Panc1 (cell line): ENCODE measurements around the gene HCAR2.

Experiments used
- CTCF ChIP-seq: fragments of 450-650 bp; IDR thresholded peaks from 2 replicates; pipeline ENCODE4 v1.5.1; 2017; ENCODE audit warnings: mild to moderate bottlenecking
- POLR2AphosphoS5 ChIP-seq: IDR thresholded peaks from 2 replicates; pipeline ENCODE4 v1.6.1; 2012; ENCODE audit warnings: mild to moderate bottlenecking, low read depth, low read length, moderate library complexity
- REST ChIP-seq, 2 experiments: IDR thresholded peaks; 2 replicates each; pipeline ENCODE4 v1.6.1; 2011 to 2012; ENCODE audit warnings: low read depth in 2 of 2, control low read depth in 1 of 2, low read length in 1 of 2, mild to moderate bottlenecking in 1 of 2, moderate library complexity in 1 of 2; ENCODE audit not compliant: insufficient read depth in 1 of 2
- SIN3A ChIP-seq: IDR thresholded peaks from 2 replicates; pipeline ENCODE4 v1.6.1; 2012; ENCODE audit warnings: low read depth, mild to moderate bottlenecking, low read length, moderate library complexity, borderline replicate concordance; ENCODE audit not compliant: insufficient read depth
- TCF7L2 ChIP-seq: IDR thresholded peaks from 2 replicates; pipeline ENCODE4 v1.6.1; 2011; ENCODE audit warnings: mild to moderate bottlenecking, low read depth, low read length, inconsistent platforms

GRCh38 chr12:122726080-122726558 is 23.0 kb upstream of the HCAR2 start:
- TF ChIP-seq CTCF (no peak), SIN3A (no peak), TCF7L2 (no peak), POLR2AphosphoS5 (no peak), REST (IDR thresholded peaks at IDR 0.05; ENCODE audit: insufficient read depth in 1 of 2, low read depth in 2 of 2, low read length in 1 of 2) (no peak)
